Osteocyte (in vitro differentiated cells): ENCODE results near the gene ADAMTSL3. TPM values are rescaled to one million over a fixed set of nuclear protein-coding genes. Genes with fewer than 3 reads are reported as not detected.
"Not testable (repeated sequence)": the region's sequence is repeated elsewhere in the genome, so short reads cannot be mapped to it uniquely, and the experiment has no call there.

Experiments used
- DNase-seq: peaks from one replicate; pipeline ENCODE4 v3.0.0; 2021; ENCODE audit warnings: mixed read lengths; ENCODE audit not compliant: unreplicated experiment; ENCODE audit errors: extremely low spot score
- H3K27ac Mint-ChIP-seq: one replicate; pipeline ENCODE4 v1.8.0; 2021; ENCODE audit warnings: mild to moderate bottlenecking, mixed read lengths; ENCODE audit not compliant: unreplicated experiment
- H3K27me3 Mint-ChIP-seq: one replicate; pipeline ENCODE4 v1.8.0; 2021; ENCODE audit warnings: mixed read lengths; ENCODE audit not compliant: unreplicated experiment
- H3K36me3 Mint-ChIP-seq: one replicate; pipeline ENCODE4 v1.8.0; 2021; ENCODE audit warnings: mixed read lengths; ENCODE audit not compliant: unreplicated experiment
- H3K4me1 Mint-ChIP-seq: one replicate; pipeline ENCODE4 v1.8.0; 2021; ENCODE audit warnings: mixed read lengths; ENCODE audit not compliant: unreplicated experiment
- H3K4me3 Mint-ChIP-seq: one replicate; pipeline ENCODE4 v1.8.0; 2021; ENCODE audit warnings: mild to moderate bottlenecking, moderate library complexity, mixed read lengths; ENCODE audit not compliant: unreplicated experiment
- H3K9me3 Mint-ChIP-seq: one replicate; pipeline ENCODE4 v1.8.0; 2021; ENCODE audit warnings: mixed read lengths; ENCODE audit not compliant: unreplicated experiment
- total RNA-seq: library from RNA; stranded (reverse); gene quantifications from 2 replicates; pipeline ENCODE4 v1.2.1, GENCODE V29; 2021
- TF ChIP-seq, protein P1 (sequence below): fragments of 200-600 bp; sonication (generic); IDR thresholded peaks from 2 replicates; pipeline ENCODE4 v1.5.0; 2021; ENCODE audit warnings: antibody characterized with exemption, mild to moderate bottlenecking, moderate library complexity

The ADAMTSL3 gene
- total RNA-seq, 1 donor from 2014 or later: not detected

DNA sequence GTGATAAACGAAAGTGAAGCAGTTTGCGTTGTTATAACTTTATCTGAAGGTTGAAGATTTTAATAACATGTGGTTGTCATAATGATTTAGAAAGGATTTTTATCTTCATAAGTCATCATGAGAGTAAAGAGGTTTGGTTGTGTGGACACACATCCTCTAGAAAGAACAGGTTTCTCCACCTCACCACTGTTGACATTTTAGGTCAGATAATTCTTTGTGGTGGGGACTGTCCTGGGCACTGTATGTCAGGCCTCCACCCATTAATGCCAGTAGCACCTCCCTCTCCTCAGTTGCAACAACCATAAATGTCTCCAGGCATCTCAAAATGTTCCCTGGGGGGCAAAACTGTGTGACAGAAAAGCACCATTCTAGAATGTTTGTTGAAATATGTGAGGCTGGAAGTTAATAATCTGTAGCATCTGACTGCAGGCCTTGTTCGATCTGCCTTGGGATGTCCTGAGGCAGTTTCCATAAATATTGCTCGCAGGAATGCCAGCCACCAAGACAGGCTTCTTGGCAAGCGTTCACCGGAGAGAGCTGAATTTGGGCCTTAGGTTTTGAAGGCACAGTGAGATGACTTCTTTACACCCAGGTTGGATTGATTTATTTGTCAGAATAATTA is 100.1 kb downstream of the ADAMTSL3 start:
- TF ChIP-seq, protein P1, sequence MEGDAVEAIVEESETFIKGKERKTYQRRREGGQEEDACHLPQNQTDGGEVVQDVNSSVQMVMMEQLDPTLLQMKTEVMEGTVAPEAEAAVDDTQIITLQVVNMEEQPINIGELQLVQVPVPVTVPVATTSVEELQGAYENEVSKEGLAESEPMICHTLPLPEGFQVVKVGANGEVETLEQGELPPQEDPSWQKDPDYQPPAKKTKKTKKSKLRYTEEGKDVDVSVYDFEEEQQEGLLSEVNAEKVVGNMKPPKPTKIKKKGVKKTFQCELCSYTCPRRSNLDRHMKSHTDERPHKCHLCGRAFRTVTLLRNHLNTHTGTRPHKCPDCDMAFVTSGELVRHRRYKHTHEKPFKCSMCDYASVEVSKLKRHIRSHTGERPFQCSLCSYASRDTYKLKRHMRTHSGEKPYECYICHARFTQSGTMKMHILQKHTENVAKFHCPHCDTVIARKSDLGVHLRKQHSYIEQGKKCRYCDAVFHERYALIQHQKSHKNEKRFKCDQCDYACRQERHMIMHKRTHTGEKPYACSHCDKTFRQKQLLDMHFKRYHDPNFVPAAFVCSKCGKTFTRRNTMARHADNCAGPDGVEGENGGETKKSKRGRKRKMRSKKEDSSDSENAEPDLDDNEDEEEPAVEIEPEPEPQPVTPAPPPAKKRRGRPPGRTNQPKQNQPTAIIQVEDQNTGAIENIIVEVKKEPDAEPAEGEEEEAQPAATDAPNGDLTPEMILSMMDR: no peak
- Mint-ChIP-seq H3K27me3 (no peaks in the 10 kb centered on the region), H3K4me1 (no peaks in the 10 kb centered on the region), H3K27ac (no peak overlapping the region), H3K4me3 (no peak overlapping the region), H3K36me3 (no peaks in the 10 kb centered on the region), H3K9me3 (peaks cover 7% of the 10 kb centered on the region)
- DNase-seq: no peak

DNA sequence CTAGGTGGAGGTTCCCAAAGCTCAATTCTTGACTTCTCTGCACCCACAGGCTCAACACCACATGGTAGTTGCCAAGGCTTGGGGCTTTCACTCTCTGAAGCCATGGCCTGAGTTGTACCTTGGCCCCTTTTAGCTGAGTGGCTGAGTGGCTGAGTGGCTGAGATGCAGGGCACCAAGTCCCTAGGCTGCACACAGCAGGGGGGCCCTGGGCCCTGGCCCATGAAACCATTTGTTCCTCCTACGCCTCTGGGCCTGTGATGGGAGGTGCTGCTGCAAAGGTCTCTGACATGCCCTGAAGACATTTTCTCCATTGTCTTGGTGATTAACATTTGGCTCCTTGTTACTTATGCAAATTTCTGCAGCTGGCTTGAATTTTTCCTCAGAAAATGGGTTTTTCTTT is 103.4 kb downstream of the ADAMTSL3 start:
- not testable (repeated sequence) for DNase-seq, H3K27me3 Mint-ChIP-seq, H3K4me1 Mint-ChIP-seq, H3K36me3 Mint-ChIP-seq, H3K4me3 Mint-ChIP-seq, H3K27ac Mint-ChIP-seq
- peaks cover 14% of the 10 kb centered on the region for H3K9me3 Mint-ChIP-seq

DNA sequence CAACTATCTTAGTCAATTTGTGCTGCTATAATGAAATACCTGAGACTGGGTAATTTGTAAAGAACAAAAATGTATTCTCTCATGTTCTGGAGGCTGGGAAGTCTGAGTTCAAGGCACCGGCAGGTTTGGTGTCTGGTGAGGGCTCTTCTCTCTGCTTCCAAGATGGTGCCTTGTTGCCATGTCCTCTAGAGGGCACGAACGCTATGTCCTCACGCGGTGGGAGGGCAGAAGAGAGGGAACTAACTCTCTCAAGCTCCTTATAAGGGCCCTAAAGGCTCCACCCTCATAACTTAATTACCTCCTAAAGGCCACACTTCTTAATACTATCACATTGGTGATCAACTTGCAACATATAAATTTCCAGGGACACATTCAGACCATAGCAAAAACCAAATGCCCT is 108.4 kb downstream of the ADAMTSL3 start:
- H3K4me3 Mint-ChIP-seq: no peak overlapping the region
- H3K36me3 Mint-ChIP-seq: no peaks in the 10 kb centered on the region
- H3K9me3 Mint-ChIP-seq: peaks cover 14% of the 10 kb centered on the region
- DNase-seq: no peak
- TF ChIP-seq, protein P1: no peak
- H3K4me1 Mint-ChIP-seq: no peaks in the 10 kb centered on the region
- no peaks in the 10 kb centered on the region for H3K27me3 Mint-ChIP-seq
- no peak overlapping the region for H3K27ac Mint-ChIP-seq

DNA sequence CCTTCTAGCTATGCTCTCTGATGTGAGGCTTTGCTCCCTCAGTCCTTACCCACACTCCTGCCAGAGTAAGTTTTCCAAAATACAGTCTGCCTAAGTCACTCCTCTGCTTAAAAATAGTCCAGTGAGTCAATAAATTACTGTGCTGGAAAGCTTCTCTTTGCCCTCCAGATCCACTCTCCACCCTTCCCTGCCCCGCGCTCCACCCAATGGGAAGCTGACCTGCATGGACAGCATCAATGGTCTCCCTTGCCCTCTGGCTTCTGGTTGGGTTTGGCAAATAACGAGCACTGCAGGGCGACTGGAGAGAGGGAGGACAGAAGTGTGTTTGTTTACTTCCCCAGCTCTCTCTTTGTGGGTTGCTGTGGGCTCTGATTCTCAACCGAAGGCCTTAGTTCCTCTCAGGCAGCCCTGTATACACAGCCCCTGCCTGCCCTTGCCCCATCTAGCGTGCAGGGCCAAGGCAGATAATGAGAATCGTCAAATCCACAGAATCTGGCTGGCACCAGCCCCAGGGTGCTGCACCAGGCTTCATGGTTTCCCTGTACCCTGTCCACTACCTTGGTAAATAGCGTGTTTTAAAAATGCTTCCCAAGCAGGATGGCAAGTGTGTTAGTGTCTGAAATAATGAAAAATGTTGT is 110.4 kb downstream of the ADAMTSL3 start:
- H3K36me3 Mint-ChIP-seq: no peaks in the 10 kb centered on the region
- no peaks in the 10 kb centered on the region for H3K4me1 Mint-ChIP-seq
- H3K27ac Mint-ChIP-seq: no peak overlapping the region
- no peaks in the 10 kb centered on the region for H3K27me3 Mint-ChIP-seq
- H3K9me3 Mint-ChIP-seq: peaks cover 7% of the 10 kb centered on the region
- TF ChIP-seq, protein P1: no peak
- no peak overlapping the region for H3K4me3 Mint-ChIP-seq
- DNase-seq: no peak

DNA sequence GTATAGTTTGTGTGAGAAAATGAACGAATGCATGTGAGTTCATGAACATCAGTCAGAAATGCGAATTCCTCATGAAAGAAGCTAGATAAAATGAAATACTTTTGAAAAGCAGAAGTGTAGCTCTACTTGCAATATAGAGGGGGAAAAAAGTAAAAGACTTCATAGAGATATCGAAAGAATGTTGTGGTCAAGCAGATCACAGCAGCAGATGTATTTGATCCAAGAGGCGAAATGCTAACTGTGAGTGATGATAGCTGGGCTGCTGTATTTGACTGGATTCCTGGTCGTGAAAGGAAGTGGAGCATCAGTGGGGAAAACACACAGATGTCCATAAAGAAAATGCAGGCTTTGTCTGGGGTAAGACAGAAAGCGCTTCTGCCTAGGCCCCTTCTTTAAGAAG is 112.4 kb downstream of the ADAMTSL3 start:
- H3K27ac Mint-ChIP-seq: no peak overlapping the region
- no peaks in the 10 kb centered on the region for H3K36me3 Mint-ChIP-seq
- no peaks in the 10 kb centered on the region for H3K27me3 Mint-ChIP-seq
- DNase-seq: no peak
- no peaks in the 10 kb centered on the region for H3K9me3 Mint-ChIP-seq
- no peaks in the 10 kb centered on the region for H3K4me1 Mint-ChIP-seq
- TF ChIP-seq, protein P1: no peak
- no peak overlapping the region for H3K4me3 Mint-ChIP-seq
